ENCODE data around the gene RNF157.
A peak's percentile ranks its signal among the peaks of the same experiment; 100 is the strongest.

RNF157 gene

DNA sequence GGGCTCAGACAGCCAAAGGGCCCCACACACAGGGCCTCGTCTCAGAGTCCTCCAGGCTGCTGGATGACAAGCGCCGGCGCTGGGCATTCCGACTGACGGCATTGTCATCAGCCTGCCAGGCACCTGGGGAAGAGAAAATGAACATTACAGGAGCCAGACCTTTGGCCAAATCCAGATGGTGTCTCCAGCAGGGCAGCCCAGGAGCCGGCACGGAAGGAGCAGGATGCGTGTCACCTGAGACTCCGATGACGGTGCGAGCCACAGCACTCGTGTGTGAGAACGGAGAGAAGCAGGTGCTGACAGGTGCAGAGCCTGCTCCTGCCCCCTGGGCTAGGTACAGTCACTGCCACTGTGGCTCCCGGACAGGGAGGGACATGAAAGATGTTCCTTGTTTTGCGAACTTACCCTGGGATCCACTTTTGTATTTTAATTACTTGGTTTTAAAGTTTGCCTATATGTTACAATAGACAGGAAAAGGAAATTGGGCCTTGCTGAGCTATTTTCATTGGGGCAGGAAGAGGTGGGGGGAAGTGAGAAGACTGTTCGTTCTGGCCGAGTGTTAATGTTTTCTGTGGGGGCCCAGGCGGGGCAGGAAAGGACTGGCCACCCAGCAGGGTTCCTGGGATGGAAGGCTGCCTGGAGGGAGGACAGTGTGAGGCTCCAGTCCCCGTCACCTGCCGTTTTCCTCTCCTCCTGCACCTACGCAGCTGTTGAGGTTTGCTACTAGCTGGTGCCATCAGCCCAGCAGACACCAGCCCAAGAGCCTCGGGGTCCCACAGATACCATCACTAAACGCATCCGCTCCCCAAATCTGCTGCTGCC lies 94.9 kb downstream of the RNF157 start:
- Histone ChIP-seq H3K4me3 (ENCODE audit: severe bottlenecking) (no peak overlapping the region), H3K27ac (ENCODE audit: poor library complexity, severe bottlenecking) (no peak overlapping the region), H3K4me1 (ENCODE audit: insufficient read depth, poor library complexity, severe bottlenecking) (no peaks in the 10 kb centered on the region), H3K36me3 (ENCODE audit: low read depth) (no peaks in the 10 kb centered on the region), H3K9me3 (ENCODE audit: severe bottlenecking) (no peaks in the 10 kb centered on the region), H3K27me3 (ENCODE audit: insufficient read depth, poor library complexity, severe bottlenecking) (peaks cover 6% of the 10 kb centered on the region)
- ATAC-seq (ENCODE audit: low read depth) (no peak), DNase-seq (ENCODE audit: low spot score) (peak; percentile 42)
- no peak for TF ChIP-seq CTCF (IDR thresholded peaks at IDR 0.05; ENCODE audit: poor library complexity, severe bottlenecking)

- ATAC-seq (ENCODE audit: low read depth) = no peak
- Histone ChIP-seq H3K36me3 (ENCODE audit: low read depth) (no peaks in the 10 kb centered on the region), H3K4me3 (ENCODE audit: severe bottlenecking) (no peak overlapping the region), H3K27ac (ENCODE audit: poor library complexity, severe bottlenecking) (no peak overlapping the region), H3K27me3 (ENCODE audit: insufficient read depth, poor library complexity, severe bottlenecking) (peaks cover 28% of the 10 kb centered on the region), H3K4me1 (ENCODE audit: insufficient read depth, poor library complexity, severe bottlenecking) (no peaks in the 10 kb centered on the region), H3K9me3 (ENCODE audit: severe bottlenecking) (no peaks in the 10 kb centered on the region)
- peak; percentile 47 for DNase-seq (ENCODE audit: low spot score)
- TF ChIP-seq CTCF (IDR thresholded peaks at IDR 0.05; ENCODE audit: poor library complexity, severe bottlenecking) = no peak
Observed at GRCh38 chr17:76142585-76143041, 97.7 kb downstream of the RNF157 start.

DNA sequence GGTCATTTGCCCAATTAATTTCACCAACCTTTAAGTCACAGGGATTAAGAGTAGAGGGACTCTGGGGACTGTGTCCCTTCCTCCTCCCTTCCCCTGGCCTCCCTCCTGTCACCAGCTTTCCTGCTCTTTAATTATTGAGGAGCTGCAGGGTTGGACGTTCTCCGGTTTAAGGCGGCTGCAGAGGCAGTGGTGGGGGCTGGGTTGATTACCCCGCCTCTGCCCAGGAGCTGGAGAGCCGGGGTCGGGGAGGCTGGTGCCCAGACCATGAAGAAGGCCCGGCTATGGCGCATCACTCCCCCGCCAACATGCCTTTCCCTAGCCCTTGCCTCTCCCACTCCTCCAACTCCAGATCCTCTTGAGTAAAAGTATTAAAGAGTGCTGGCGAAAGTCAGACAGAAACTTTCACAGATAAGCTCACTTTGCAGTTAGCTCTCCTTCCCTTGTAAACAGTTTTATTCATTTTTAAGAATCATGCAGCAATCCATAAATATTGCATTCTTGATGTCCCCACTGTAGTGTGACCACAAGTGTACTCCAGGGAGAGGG lies 98.2 kb downstream of the RNF157 start:
- peaks cover 28% of the 10 kb centered on the region for H3K27me3 ChIP-seq (ENCODE audit: insufficient read depth, poor library complexity, severe bottlenecking)
- H3K4me3 ChIP-seq (ENCODE audit: severe bottlenecking) = no peak overlapping the region
- TF ChIP-seq CTCF (IDR thresholded peaks at IDR 0.05; ENCODE audit: poor library complexity, severe bottlenecking) = no peak
- H3K4me1 ChIP-seq (ENCODE audit: insufficient read depth, poor library complexity, severe bottlenecking) = no peaks in the 10 kb centered on the region
- no peak overlapping the region for H3K27ac ChIP-seq (ENCODE audit: poor library complexity, severe bottlenecking)
- H3K36me3 ChIP-seq (ENCODE audit: low read depth) = no peaks in the 10 kb centered on the region
- DNase-seq (ENCODE audit: low spot score) (peak; percentile 45), ATAC-seq (ENCODE audit: low read depth) (no peak)
- no peaks in the 10 kb centered on the region for H3K9me3 ChIP-seq (ENCODE audit: severe bottlenecking)

- H3K27ac ChIP-seq (ENCODE audit: poor library complexity, severe bottlenecking) = no peak within 1 kb of the TSS
- peaks cover 28% of the 10 kb centered on the region for H3K27me3 ChIP-seq (ENCODE audit: insufficient read depth, poor library complexity, severe bottlenecking)
- no peaks in the 10 kb centered on the region for H3K9me3 ChIP-seq (ENCODE audit: severe bottlenecking)
- H3K4me3 ChIP-seq (ENCODE audit: severe bottlenecking) = peak within 1 kb of the TSS; percentile 21
- DNase-seq (ENCODE audit: low spot score) (peak; percentile 88), ATAC-seq (ENCODE audit: low read depth) (peak; percentile 84)
- H3K4me1 ChIP-seq (ENCODE audit: insufficient read depth, poor library complexity, severe bottlenecking) = no peaks in the 10 kb centered on the region
- no peak for TF ChIP-seq CTCF (IDR thresholded peaks at IDR 0.05; ENCODE audit: poor library complexity, severe bottlenecking)
- H3K36me3 ChIP-seq (ENCODE audit: low read depth) = no peaks in the 10 kb centered on the region
Observed at GRCh38 chr17:76141212-76142038, 98.9 kb downstream of the RNF157 start, which contains the start of gene FOXJ1. TSS of gene FOXJ1 (minus strand) at chr17:76141245. CDS start at chr17:76140395, 850 bp downstream.
